ENCODE measurements around the gene ANKRD33.

The ANKRD33 gene, protein sequence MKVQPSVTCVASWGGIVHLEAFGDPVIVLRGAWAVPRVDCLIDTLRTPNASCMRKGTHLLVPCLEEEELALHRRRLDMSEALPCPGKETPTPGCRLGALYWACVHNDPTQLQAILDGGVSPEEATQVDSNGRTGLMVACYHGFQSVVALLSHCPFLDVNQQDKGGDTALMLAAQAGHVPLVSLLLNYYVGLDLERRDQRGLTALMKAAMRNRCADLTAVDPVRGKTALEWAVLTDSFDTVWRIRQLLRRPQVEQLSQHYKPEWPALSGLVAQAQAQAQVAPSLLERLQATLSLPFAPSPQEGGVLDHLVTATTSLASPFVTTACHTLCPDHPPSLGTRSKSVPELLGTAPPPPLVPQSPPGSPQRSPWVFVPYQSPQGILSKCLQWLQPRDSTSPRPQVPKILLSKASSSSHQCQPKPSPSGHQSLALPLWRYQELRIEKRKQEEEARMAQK

DNA sequence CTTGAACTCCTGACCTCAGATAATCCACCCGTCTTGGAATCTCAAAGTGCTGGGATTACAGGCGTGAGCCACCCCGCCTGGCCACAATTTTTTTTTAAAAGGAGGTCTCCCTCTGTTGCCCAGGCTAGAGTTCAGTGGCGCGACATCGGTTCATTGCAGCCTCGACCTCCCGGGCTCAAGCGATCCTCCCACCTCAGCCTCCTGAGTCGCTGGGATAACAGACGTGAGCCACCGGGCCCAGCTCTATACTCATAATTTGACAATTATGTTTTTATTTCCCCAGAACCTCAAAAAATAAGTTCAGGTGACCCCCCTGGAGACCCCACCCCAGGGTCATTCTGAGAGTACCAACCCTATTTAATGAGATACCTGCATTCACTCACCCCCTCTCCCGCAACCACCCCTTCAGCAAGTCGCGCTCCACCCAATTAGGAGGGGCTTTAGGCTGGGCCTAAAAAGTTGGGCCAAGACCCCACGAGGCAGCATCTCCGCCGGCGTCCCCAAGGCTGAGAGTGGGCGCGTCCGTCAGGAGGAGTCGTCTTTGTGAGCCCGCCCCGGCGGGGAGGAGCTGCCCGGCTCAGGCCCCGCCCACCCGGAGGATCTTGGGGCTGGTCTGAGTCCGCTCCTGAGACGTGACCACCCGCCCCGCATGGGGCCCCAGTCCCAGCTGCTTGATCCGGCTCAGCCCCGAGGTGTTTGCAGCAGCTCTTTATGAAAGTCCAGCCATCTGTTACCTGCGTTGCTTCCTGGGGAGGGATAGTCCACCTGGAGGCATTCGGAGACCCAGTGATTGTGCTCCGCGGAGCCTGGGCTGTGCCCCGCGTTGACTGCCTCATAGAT lies at the start of gene ANKRD33:
Gene ANKRD33 (plus strand): TSS at position 628 of the 840 bp plus-strand sequence. CDS start 84 bp downstream, at position 712.
- DNase-seq (ENCODE audit: low read depth, low spot score), result no peak

DNA sequence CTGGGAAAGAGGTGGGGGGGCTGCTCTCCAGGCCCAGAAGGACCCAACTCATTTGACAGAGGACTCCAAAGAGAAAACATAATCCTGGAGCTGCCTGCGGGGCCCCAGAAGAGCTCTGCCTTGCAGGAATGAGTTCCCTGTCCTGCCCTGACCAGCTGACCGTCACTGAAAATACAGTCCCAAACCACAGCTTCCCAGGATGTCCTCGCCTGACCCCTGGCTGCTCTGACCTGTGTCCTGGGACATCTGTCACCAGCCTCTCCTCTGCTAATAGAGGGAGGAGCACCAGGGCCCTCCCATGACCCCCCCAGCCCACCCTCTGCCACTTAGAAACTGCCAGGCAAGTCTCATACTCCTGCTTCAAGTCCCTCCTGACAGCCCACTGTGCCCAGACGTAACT lies 49.1 kb upstream of the ANKRD33 start:
- DNase-seq (ENCODE audit: low read depth, low spot score), result no peak

DNA sequence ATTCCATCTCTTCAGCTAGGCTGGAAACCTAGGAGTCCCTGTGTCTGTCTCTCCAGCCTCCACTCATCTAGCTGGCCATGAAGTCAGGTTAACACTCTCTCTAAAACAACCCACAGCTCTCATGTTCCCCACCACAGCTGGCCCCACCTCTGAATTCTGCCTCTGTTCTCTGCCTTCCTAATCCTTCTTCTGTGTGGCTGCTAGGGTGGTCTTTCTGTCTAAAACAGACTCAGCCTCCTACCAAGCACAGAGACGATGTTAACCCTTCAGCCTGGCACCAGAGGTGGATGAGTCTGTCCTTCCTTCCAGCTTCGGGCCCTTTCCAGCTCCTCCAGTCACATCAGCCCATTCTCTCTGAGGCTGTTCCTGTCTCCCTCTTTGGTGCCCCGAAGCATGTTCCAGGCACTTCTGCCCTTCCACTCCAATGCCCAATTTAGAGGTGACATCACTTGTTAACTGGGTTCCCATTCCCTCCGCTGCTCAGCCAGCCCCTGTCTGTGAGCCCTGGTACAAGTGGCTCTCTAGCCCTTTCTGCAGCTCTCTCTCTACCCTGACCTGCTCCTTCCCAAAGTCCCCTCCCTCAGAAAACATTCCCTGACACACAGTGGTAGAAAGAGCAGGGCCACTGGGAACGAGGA lies 48.5 kb upstream of the ANKRD33 start:
- no peak for DNase-seq (ENCODE audit: low read depth, low spot score)

DNA sequence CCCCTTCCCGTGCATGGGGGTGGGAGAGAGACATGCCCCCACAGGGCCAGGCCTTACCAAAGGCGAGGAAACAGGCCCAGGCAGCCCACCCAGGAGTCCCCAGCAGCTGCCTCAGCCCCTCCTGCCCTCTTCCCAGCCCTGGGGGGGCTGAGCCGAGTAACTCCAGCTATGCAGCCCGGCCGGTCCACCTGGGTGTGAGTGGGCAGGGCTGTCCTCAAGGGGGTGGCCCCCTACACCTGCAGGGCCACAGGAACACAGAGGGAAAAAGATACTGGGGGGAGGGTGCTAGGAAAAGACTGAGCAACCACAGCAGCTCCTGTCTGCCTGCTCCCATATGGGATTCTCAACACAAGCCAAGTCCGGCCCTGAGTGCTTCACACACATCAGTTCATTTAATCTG lies 46.9 kb upstream of the ANKRD33 start:
- DNase-seq (ENCODE audit: low read depth, low spot score), result no peak

DNA sequence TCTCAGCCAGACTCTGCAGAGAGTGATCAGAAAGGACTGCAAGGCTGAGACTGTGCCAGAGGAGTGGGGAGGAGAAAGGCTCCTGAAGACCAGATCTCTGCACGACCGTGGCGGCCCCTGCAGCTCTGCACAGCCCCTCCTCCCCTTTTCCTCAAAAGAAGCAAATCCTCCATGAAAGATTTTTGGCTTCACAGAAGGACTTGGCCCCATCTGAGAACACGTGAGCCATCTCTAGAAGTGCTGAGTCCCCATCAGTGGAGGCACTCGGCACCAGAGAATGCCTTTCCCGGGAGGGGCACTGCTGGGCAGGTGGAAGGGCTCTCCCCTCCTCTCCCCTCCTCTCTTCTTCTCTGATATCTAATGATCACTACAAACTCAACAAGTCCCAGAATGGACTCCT lies 46.2 kb upstream of the ANKRD33 start:
- no peak for DNase-seq (ENCODE audit: low read depth, low spot score)

DNA sequence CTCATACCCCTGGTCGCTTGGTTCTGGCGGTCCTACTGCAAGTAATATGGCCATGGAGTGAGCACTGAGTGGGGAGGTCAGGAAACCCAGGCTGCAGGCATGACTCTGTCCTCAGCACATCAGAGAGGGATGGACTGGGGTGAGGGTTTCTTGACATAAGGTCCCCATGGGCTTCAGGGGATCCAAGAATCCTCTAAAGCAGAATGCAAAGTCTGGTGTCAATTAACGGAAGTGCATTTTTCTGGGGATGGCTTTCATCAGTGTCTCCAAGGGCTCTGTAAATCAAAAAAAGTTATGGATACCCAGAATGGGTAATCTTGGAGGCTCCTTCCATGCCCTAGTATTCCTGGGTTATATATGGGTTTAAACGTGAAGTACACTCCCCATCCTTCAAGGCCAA lies 43.0 kb upstream of the ANKRD33 start:
- no peak for DNase-seq (ENCODE audit: low read depth, low spot score)

DNA sequence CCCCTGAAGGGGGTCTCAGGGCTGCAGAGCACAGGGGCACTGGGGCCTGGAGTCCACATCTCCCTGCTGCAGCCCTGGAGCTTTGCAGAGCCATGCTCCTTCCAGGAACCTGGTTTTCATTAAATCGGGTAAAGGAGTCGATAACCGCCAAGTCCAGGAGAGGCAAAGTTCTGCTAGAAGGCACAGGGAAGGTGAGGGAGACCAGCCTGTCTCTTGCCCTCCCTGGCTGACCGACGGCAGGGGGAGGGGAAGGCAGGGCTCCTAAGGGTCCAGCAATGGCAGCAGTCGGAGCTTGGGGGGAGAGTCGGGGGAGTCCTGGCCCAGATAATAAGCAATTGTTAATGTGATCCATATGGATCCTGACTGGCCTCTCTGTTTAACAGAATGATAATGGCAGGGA lies 42.4 kb upstream of the ANKRD33 start:
- no peak for DNase-seq (ENCODE audit: low read depth, low spot score)

DNA sequence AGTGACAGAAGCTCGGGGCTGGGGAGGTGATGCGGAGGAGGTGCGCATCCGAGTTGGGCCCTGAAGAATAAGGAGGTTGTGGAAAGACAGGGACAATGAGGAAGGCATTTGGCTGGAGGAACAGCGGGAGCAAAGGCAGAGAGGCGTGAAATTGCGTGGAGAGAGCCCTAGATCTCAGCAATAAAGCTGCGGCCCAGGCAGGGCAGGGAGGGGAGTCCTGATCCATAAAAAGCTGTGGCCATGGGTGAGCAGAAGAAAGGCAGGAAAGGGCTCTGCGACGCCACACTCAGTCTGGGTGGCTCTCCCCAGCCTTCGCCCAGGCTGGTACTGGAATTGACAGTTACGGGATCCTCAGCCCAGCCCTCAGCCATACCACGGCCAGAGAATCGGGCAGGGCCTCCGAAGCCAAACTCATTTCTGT lies 41.6 kb upstream of the ANKRD33 start:
- DNase-seq (ENCODE audit: low read depth, low spot score), result no peak

DNA sequence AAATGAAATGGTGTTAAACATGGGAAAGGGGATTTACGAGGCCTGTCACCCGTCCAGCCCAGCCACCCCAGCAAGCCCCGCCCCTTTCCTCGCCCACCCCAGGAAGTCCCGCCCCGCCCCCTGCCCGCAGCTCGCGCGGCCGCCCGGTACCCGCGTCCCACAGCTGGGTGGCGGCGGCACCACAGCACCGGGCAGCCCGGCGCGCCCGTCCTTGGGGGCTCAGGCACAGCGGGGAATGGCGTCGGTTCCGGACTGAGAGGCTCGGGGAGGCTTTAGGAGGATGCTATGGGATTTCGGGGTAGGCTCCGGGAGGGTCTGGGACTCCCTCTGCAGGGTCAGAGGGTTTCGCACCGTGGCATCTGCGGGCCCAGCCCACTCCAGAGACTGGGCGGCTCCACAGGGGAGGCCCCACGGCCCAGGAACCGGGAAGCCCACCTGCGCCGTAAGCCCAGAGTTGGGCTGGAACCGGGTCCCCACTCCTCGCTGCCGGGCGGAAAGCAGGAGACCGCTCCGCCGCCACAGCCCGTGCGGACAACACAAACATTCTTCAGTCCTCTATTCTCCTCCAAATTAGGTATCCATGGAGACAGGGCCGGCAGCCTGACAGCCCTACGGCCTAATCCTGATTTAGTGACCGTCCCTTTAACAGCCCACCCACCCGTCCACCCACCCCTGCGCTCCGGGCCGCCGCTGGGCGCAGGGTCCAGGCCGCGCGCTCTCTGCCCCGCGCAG lies 40.8 kb upstream of the ANKRD33 start:
- no peak for DNase-seq (ENCODE audit: low read depth, low spot score)

DNA sequence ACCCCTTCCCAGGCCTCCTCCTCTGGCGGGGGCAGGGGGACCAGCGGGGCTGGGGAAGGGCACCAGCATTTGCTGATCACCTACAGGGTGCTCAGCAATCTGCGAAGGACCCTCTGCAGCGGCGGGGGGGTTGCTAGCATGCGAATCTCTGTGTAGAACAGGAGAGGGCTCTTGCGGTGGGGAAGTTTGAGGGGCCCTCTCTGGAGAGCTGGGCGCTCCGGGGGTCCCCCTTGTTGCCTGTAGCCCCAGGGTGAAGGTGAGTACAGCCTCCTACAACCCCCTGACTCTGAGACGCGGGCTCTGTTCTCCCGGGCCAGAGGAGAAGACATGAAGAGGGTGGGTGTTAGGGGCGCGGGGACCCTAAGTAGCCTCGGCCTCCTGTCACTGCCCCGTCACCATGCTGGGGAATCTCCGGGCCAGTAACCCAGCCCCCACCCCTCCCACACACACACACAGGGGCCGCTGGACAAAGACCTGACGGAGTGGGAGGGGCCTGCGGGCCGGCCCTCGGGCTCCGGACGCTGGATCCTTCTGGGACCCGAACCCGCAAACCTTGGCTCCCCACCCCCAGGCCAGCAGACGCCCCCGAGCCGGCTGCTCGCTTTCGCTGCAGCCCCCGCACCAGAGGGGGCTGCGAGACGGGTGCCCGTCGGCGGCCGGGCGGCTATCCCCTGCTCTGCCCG lies 40.1 kb upstream of the ANKRD33 start:
- DNase-seq (ENCODE audit: low read depth, low spot score), result no peak

DNA sequence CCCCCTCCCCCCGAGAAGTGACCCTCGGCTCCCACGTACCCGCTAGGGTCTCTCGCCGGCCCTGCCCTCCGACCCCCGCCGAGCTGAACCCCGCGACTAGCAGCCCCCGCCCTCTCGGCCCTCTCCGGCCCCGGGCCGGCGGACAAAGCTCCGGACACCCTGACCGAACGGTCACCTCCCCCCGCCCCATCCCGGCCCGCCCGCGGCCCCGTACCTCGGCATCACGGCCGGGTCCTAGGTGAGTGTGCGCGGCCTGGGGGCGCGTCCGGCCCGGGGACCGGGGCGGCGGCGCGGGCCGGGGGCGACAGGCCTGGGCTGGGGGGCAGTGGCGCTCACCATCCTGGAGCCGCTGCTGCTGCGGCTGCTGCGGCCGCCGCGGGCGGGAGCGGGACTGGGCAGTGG lies 39.6 kb upstream of the ANKRD33 start, which contains the start of gene FIGNL2:
Gene FIGNL2 (minus strand): TSS at position 393 of the 402 bp plus-strand sequence. CDS start 26,305 bp downstream, outside the sequence.
- DNase-seq (ENCODE audit: low read depth, low spot score), result no peak

DNA sequence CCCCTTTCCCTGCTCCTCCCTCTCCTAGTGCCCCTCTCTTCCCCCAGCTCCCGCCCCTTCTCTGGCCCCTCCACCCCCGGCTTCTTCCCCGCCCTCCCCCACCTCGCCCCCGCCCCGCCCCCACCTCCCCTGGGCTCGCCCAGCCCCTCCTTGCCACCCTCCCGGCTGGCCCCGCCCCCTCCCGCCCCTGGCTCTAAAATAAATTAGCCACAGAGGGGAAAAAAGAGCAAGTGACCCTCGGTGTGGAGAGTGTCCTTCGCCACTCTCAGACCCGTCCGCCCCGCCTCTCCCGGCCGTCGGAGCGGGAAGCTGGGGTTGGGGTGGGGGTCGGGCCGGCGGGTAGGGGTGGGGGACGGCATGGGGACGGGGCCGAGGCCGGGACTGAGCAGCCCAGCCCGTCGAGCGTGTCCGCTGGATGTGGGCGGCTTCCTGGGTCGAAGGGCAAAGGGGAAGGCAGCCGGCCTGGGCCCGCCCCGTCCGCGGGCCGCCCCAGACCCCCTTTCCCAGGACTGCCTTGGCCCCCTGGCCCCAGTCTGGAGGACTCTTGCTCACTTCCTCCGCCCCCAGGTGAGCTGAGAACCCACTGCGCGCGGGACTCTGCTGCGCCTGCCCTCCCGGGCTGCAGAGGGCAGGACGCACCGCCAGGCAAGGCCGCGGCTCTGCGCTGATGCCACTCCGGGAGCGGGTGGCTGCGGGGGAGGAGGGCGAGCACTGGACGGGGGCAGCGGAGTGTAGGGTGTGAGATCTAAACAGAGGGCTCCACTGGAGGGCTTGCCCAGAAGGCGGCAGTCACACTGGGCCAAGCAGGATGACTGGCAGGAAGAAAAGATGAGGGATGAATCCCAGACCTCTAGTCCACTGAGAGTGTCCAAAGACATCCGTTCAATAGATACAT lies 38.8 kb upstream of the ANKRD33 start:
- DNase-seq (ENCODE audit: low read depth, low spot score), result no peak

DNA sequence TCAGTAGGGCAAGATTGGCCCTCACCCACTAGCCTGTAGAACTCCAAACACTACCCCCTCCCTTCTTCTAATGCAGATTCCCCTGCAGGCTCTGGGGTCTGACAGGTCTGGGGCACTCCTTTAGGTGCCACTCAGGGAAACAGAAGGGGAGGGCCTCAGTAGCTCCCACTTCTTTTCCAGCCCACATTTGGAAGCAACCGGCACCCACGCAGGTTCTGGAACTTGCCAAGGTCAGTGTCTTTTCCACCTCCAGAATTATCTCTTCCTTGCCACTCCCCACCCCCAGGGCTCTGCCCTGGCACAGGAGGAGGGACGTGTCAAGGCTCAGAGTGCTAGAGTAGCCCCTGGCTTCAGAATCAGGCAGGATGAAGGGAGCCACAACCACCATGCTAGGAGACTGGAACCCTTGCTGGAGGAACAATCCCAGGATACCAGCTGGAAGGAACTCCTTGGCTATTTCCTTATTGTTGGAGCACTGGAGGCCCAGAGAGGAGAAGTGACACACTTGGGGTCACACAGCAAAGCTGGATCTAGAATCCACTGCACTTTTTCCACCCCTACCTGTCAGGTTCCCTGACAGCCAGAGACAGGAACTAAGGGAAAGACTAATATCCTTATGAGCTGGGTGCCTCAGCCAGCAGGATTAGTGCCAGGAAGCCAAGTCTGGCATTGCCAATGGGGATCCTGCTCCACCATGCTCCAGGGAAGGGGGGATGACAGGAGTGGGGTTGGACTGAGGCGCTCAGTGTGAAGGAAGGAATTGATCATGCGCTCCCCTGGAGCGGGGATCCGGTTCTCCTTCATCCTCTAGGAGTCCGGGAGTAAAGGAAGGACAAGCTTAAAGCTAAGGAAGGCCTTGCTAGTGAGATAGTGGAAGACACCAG lies 37.6 kb upstream of the ANKRD33 start:
- no peak for DNase-seq (ENCODE audit: low read depth, low spot score)

DNA sequence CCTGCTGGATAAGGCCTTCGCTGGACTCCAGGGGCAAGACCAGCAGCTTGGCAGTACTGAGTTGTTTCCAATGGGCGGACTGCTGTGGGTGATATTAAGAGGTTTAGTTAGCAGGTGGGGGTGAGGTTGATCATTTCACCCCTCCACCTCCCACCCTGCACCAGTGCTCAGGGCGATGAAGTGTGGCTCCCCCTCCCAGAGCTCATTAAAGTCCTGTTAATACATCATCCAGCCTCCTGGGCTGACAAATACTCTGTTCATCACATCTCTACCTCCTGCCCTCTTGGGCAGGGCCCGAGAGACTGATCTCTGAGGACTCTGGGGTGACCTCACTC lies 37.0 kb upstream of the ANKRD33 start:
- DNase-seq (ENCODE audit: low read depth, low spot score), result no peak

DNA sequence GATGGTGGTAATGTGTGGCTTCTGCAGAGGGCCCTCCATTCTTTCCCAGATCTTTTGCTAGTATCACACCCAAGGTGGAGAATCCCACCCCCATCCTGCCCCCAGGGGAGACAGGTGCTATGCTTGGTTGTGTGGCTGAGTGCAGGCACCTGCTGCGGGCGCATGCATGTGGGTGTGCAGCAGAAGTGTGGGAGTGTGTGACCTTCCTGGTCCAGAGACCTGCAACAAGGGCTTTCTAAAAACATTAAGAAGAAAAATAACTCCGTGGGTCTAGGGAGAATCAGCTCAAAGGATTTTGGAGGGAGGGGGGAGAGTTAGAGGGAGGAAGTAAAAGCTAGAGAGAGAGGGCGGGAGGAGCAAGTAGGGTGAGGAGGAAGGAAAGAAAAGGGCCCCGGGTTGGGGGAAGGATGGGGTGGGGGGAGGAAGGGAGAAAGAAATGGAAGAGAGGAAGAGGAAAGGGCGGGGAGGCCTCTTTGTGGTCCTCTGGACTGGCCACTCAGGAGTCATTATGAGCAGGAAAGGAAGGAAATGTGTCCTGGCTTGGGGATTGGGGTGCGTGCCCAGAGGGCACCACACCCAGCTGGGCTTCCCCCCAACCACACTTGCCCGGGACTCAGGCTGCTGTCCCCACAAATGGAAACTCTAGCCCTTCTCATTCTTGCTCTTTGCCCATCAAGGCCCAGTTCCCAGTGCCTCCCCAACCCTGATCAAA lies 36.3 kb upstream of the ANKRD33 start:
- no peak for DNase-seq (ENCODE audit: low read depth, low spot score)

DNA sequence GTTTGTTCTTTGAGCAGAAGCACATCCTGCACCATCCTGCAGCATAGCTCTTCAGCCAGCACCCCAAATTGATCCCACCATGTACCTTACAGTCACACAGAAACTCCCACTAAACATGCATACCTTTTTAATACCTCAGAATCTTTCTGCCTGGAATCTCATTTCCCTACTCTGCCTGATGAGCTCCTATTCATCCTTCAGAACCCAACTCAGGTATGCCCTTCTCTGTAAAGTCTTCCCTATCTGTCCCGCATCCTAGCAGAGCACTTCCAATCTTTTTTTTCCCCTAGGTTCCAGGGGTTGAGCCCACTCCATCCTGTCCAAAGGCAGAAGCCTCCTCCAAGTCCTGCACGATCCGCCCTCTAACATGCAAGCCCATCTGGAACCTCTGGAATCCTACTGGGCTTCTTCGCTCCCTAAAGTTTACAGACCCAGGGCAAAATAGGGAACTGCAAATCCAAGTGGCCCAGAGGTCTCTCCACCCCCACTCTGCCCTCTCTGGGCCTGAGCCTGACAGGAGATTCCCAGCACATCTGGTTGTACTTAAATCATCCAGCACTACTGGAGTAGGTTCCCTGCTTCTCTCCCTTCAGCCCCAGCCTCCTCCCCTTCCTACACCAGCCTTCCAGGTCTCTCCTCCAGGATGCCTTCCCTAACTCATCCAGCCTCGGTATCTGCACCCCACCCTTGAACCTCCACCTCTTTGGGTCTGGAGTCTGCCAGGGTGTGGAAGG lies 35.3 kb upstream of the ANKRD33 start:
- DNase-seq (ENCODE audit: low read depth, low spot score), result no peak

DNA sequence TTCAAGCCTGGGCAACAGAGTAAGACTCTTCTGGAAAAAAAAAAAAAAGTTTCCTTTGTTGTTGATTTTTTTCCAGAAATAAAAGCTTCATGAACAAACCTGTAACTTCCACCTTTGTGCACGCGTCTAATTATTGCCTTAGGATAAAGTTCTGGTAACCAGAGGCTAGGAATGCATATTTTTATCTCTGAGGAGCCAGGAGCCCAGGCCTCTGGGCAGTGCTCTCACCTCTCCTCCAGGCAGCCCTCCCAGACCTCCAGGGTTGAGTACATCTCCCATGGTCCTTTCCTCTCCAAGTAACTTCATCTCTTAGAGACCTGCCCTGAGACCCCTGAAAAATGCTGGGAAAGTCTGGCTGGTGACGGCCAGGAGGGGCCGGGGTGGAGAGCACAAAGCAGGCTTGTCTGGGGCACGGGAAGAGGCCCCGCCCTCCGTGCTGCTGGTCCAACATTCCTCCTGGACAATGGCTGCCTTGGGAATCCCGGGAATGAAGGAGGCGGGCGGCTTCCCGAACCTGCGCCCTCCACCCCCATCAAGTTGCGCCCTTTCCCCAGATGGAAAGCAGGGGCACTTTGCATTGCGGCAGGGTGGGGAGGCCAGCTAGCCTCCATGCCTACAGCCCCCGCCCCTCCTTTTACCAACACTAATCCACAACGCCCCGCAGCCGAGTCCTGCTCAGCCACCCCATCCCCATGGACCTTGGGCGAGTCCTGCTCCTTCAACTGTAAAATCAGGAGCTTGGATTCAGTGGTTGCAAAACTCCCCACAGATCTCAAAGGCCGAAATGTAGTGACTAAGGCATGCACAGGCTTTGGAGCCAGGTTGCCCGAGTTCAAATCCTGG lies 32.1 kb upstream of the ANKRD33 start:
- DNase-seq (ENCODE audit: low read depth, low spot score), result no peak

Data from brain pericyte (primary cell).